H1 (cell line): ENCODE data around the gene MYH16. TPM values are rescaled to one million over a fixed set of nuclear protein-coding genes. Genes with fewer than 3 reads are reported as not detected.
"Not testable (repeated sequence)": the region's sequence is repeated elsewhere in the genome, so short reads cannot be mapped to it uniquely, and the experiment has no call there.

Source experiments
- CTCF ChIA-PET: fragments of 300-600 bp; sonication (Branson Sonifier 250); formaldehyde crosslinking; loops from one replicate; lab custom pipeline; 2021; ENCODE audit not compliant: partially characterized antibody; lab: Charles Lee
- POLR2A ChIA-PET: fragments of 300-600 bp; sonication (Branson Sonifier 250); formaldehyde crosslinking; loops from one replicate; lab custom pipeline; 2021; ENCODE audit warnings: inconsistent platforms; ENCODE audit not compliant: partially characterized antibody; lab: Charles Lee
- DNase-seq, 2 experiments: peaks; one replicate each; pipeline versions ENCODE4 v3.0.0 to v3.0.0-alpha.2; 2010 to 2022; ENCODE audit warnings: low spot score in 2 of 2, low read depth in 1 of 2, mixed read lengths in 1 of 2
- FAIRE-seq: peaks from 2 replicates; lab custom pipeline; 2011; peaks lifted over from hg19 to GRCh38; lab: Jason Lieb, UNC
- H2AFZ ChIP-seq: 2 replicates; pipeline ENCODE4 v1.8.1; 2012; ENCODE audit warnings: low read length, inconsistent platforms
- H2AK5ac ChIP-seq: 2 replicates; pipeline ENCODE4 v1.6.1; 2013; ENCODE audit warnings: low read depth, low read length
- H2BK120ac ChIP-seq: replicated peaks from 2 replicates; pipeline ENCODE3; 2013; ENCODE audit warnings: low read depth, low read length, inconsistent platforms
- H2BK12ac ChIP-seq: 2 replicates; pipeline ENCODE4 v1.6.1; 2013; ENCODE audit warnings: low read depth, low read length
- H2BK15ac ChIP-seq: 2 replicates; pipeline ENCODE4 v1.6.1; 2013; ENCODE audit warnings: low read length
- H2BK20ac ChIP-seq: 2 replicates; pipeline ENCODE4 v1.6.1; 2013; ENCODE audit warnings: low read length
- H2BK5ac ChIP-seq: 2 replicates; pipeline ENCODE4 v1.6.1; 2013; ENCODE audit warnings: low read depth, low read length
- H3K14ac ChIP-seq: 2 replicates; pipeline ENCODE4 v1.6.1; 2013; ENCODE audit warnings: inconsistent platforms; ENCODE audit not compliant: insufficient read length
- H3K18ac ChIP-seq: 2 replicates; pipeline ENCODE4 v1.6.1; 2013; ENCODE audit warnings: low read length; ENCODE audit errors: extremely low read depth
- H3K23ac ChIP-seq: 2 replicates; pipeline ENCODE4 v1.6.1; 2013; ENCODE audit warnings: inconsistent platforms; ENCODE audit not compliant: insufficient read length
- H3K23me2 ChIP-seq: 2 replicates; pipeline ENCODE4 v1.6.1; 2013; ENCODE audit warnings: low read depth, low read length
- H3K27ac ChIP-seq: 2 replicates; pipeline ENCODE4 v1.6.1; 2011; ENCODE audit warnings: low read depth, low read length, inconsistent platforms
- H3K27me3 ChIP-seq, 4 experiments: replicated peaks in 1 of 4; 1 replicate in 1 of 4; 2 replicates in 3 of 4; pipeline versions ENCODE4 v1.6.1 to v1.8.1; 2011 to 2013; ENCODE audit warnings: low read length in 3 of 4, mild to moderate bottlenecking in 3 of 4, inconsistent platforms in 2 of 4, mixed read lengths in 2 of 4, moderate library complexity in 1 of 4; ENCODE audit not compliant: control insufficient read depth in 3 of 4, insufficient read depth in 3 of 4; ENCODE audit errors: extremely low read depth in 1 of 4
- H3K36me3 ChIP-seq, 4 experiments: 2 replicates each; pipeline versions ENCODE4 v1.6.1 to v1.8.1; 2011 to 2013; ENCODE audit warnings: mild to moderate bottlenecking in 4 of 4, low read length in 3 of 4, moderate library complexity in 2 of 4, control low read depth in 1 of 4, inconsistent platforms in 1 of 4; ENCODE audit not compliant: insufficient read depth in 4 of 4, control insufficient read depth in 2 of 4
- H3K4ac ChIP-seq: replicated peaks from 2 replicates; pipeline ENCODE3; 2013; ENCODE audit warnings: low read length, low read depth, mixed read lengths, inconsistent platforms; ENCODE audit not compliant: insufficient read length
- H3K4me1 ChIP-seq, 4 experiments: replicated peaks in 1 of 4; 1 replicate in 1 of 4; 2 replicates in 3 of 4; pipeline versions ENCODE4 v1.6.1 to v1.8.1; 2011 to 2013; ENCODE audit warnings: low read length in 3 of 4, inconsistent platforms in 2 of 4, mixed read lengths in 1 of 4; ENCODE audit not compliant: insufficient read depth in 4 of 4, control insufficient read depth in 3 of 4
- H3K4me2 ChIP-seq, 2 experiments: 2 replicates each; pipeline versions ENCODE4 v1.6.1 to v1.8.1; 2011 to 2013; ENCODE audit warnings: low read depth in 2 of 2, low read length in 2 of 2, control low read depth in 1 of 2, inconsistent platforms in 1 of 2, mild to moderate bottlenecking in 1 of 2; ENCODE audit not compliant: insufficient read depth in 1 of 2
- H3K4me3 ChIP-seq, 4 experiments: fragments of 200-600, 300-600 bp in 1 of 4; sonication (generic), shearing (Covaris generic), sonication (Bioruptor Twin) in 1 of 4; 2 replicates each; pipeline versions ENCODE4 v1.5.1 to v1.8.1; 2011 to 2016; ENCODE audit warnings: low read length in 4 of 4, low read depth in 3 of 4, control low read depth in 2 of 4, inconsistent platforms in 2 of 4, mild to moderate bottlenecking in 2 of 4, mixed read lengths in 1 of 4, moderate library complexity in 1 of 4; ENCODE audit not compliant: insufficient read depth in 2 of 4; ENCODE audit errors: extremely low read depth in 1 of 4
- H3K56ac ChIP-seq: replicated peaks from 2 replicates; pipeline ENCODE3; 2013; ENCODE audit warnings: low read depth, mild to moderate bottlenecking, mixed read lengths, low read length, inconsistent platforms; ENCODE audit not compliant: insufficient read length
- H3K79me1 ChIP-seq: 2 replicates; pipeline ENCODE4 v1.6.1; 2013; ENCODE audit warnings: low read depth, low read length, control low read depth
- H3K79me2 ChIP-seq, 2 experiments: 2 replicates each; pipeline versions ENCODE4 v1.6.1 to v1.8.1; 2012 to 2013; ENCODE audit warnings: low read length in 2 of 2, mild to moderate bottlenecking in 2 of 2, inconsistent platforms in 1 of 2; ENCODE audit not compliant: insufficient read depth in 2 of 2, control insufficient read depth in 1 of 2
- H3K9ac ChIP-seq, 4 experiments: replicated peaks in 1 of 4; 1 replicate in 1 of 4; 2 replicates in 3 of 4; pipeline versions ENCODE4 v1.6.1 to v1.8.1; 2011 to 2013; ENCODE audit warnings: low read depth in 3 of 4, low read length in 3 of 4, control low read depth in 2 of 4, mild to moderate bottlenecking in 2 of 4, moderate library complexity in 2 of 4, inconsistent platforms in 1 of 4; ENCODE audit errors: extremely low read depth in 1 of 4
- H3K9me3 ChIP-seq, 2 experiments: 2 replicates each; pipeline versions ENCODE4 v1.6.1 to v1.8.1; 2012 to 2013; ENCODE audit warnings: mild to moderate bottlenecking in 2 of 2, moderate library complexity in 2 of 2, control low read depth in 1 of 2, inconsistent platforms in 1 of 2, low read depth in 1 of 2, low read length in 1 of 2, mixed read lengths in 1 of 2; ENCODE audit not compliant: insufficient read depth in 2 of 2
- H4K20me1 ChIP-seq, 2 experiments: replicated peaks in 1 of 2; 2 replicates each; pipeline versions ENCODE3 to v1.8.1; 2011 to 2013; ENCODE audit warnings: inconsistent platforms in 2 of 2, low read length in 2 of 2, mild to moderate bottlenecking in 1 of 2; ENCODE audit not compliant: insufficient read depth in 2 of 2, control insufficient read depth in 1 of 2
- H4K5ac ChIP-seq: 2 replicates; pipeline ENCODE4 v1.6.1; 2013; ENCODE audit warnings: low read length, low read depth, mixed read lengths, inconsistent platforms; ENCODE audit not compliant: insufficient read length
- H4K8ac ChIP-seq: 2 replicates; pipeline ENCODE4 v1.8.0; 2013; ENCODE audit warnings: mild to moderate bottlenecking, moderate library complexity, low read length, inconsistent platforms; ENCODE audit not compliant: insufficient read depth; ENCODE audit errors: extremely low read depth
- H4K91ac ChIP-seq: replicated peaks from 2 replicates; pipeline ENCODE3; 2013; ENCODE audit warnings: low read length, mixed read lengths, inconsistent platforms; ENCODE audit not compliant: insufficient read length
- WGBS, 2 experiments: shearing (Covaris generic) in 1 of 2; methylation state at CpG; one replicate each; pipeline versions ENCODE4 v1.1.6 to v1.1.7; 2013 to 2015; ENCODE audit warnings: low lambda C conversion rate in 2 of 2, mixed read lengths in 2 of 2, inconsistent platforms in 1 of 2, low coverage in 1 of 2, missing lambda C conversion rate in 1 of 2; ENCODE audit not compliant: insufficient replicate concordance in 2 of 2, insufficient coverage in 1 of 2, insufficient read length in 1 of 2; ENCODE audit errors: extremely low coverage in 1 of 2, missing lambda C conversion rate in 1 of 2; 5-methylcytosine and 5-hydroxymethylcytosine counted together
- polyA plus RNA-seq, 7 experiments: library from polyadenylated mRNA; depleted of rRNA in 3 of 7; stranded (reverse) in 5 of 7; unstranded in 2 of 7; fragments of >200 nt in 5 of 7; fragments of 200-250 nt in 2 of 7; gene quantifications; 1 replicate in 5 of 7; 2 replicates in 1 of 7; 4 replicates in 1 of 7; pipeline versions ENCODE4 v1.2.1 to v1.2.3, GENCODE V29; 2011 to 2013; ENCODE audit warnings: missing spikeins in 2 of 7, mixed read lengths in 2 of 7
- total RNA-seq: library from RNA; stranded (reverse); fragmentation: NEBNext Ultra II Directional; extraction: Animal tissue kit (Norgen Biotek cat#: 25700); gene quantifications from 2 replicates; pipeline ENCODE4 v1.2.1, GENCODE V29; 2021

MYH16 gene
- total and polyA plus RNA-seq, 2 of the 8 experiments (the other 6 are each of a cell fraction or from before 2014, with no cell fraction given) = not detected

GRCh38 chr7:99224263-99224898 lies 48.3 kb upstream of the MYH16 start:
- H3K9me3 ChIP-seq, H3K36me3 ChIP-seq, H4K91ac ChIP-seq, H3K4me2 ChIP-seq, H3K4ac ChIP-seq, H3K27me3 ChIP-seq, POLR2A ChIA-PET, H3K9ac ChIP-seq, H4K8ac ChIP-seq, H4K5ac ChIP-seq, H4K20me1 ChIP-seq, H2BK12ac ChIP-seq, H2AK5ac ChIP-seq, H3K79me1 ChIP-seq, H2BK20ac ChIP-seq, H3K4me1 ChIP-seq, H3K23ac ChIP-seq, H3K4me3 ChIP-seq, H3K18ac ChIP-seq, DNase-seq, H3K56ac ChIP-seq, H3K14ac ChIP-seq, H3K23me2 ChIP-seq, H2BK120ac ChIP-seq, CTCF ChIA-PET, H3K79me2 ChIP-seq, H2BK5ac ChIP-seq, H3K27ac ChIP-seq, H2BK15ac ChIP-seq, H2AFZ ChIP-seq, FAIRE-seq: not testable (repeated sequence)
- WGBS, 2 experiments = 89% methylated on average over 13 of the region's 15 CpGs; no CpG with 5 or more reads in 1 of the 2 experiments
